ENCODE results near the gene AHNAK.
"Not testable (repeated sequence)": the region's sequence is repeated elsewhere in the genome, so short reads cannot be mapped to it uniquely, and the experiment has no call there.

The AHNAK gene

DNA sequence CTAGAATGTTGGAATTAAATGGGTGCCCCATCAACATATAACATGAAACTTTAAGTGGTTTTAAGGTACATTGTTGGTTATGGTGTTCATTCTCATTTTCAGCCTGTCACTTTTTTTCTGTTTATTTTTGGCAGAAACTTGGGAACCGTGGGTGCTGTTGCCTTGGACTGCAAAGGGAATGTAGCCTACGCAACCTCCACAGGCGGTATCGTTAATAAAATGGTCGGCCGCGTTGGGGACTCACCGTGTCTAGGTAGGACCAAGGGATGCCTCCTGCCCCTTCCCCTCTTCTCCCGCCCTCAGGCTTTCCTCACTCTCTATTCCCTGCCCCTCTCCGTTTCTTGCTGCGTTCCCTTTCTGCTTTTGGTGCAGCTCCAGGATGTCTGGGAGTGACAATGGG is 157.6 kb downstream of the AHNAK start:
- no peak for DNase-seq (ENCODE audit: low read depth in 2 of 2)

DNA sequence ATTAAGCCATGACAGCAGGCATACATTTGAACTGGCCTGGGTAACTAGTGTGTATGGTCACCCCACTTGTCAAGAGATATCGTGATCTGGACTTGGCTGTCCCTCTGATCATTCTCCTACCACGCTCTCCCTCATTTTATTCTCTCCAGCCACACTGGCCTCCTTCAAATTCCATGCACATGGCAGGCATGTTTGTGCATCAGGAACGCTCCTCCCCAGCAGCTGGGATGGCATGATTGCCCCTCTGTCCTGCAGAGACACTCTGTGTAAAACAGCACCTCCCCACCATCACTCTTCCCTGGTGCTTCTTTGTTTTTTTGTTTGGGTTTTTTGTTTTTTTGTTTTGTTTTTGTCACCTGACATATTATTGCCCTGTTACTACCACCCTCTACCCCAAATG is 159.2 kb downstream of the AHNAK start:
- DNase-seq (ENCODE audit: low read depth in 2 of 2), result no peak

- not testable (repeated sequence) for DNase-seq (ENCODE audit: low read depth in 2 of 2)
These were observed 160.5 kb downstream of the AHNAK start for GRCh38 chr11:62386083-62386482.

DNA sequence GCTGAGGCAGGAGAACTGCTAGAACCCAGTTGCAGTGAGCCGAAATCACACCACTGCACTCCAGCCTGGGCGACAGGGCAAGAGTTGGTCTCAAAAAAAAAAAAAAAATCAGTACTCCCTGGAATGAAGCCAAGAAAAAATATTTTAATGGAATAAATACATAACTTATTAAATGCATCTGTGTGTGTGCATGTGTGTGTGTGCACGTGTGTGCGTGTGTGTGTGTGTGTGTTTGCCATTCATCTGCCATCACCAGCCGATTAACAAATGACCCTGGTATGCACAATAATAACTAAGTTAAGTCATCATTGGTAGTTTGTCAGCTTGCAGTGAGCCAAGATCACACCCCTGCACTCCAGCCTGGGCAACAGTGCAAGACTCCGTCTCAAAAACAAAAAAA is 162.8 kb downstream of the AHNAK start:
- DNase-seq (ENCODE audit: low read depth in 2 of 2), result no peak
